ENCODE results near the gene LYPD6B. TPM values are rescaled to one million over a fixed set of nuclear protein-coding genes. Genes with fewer than 3 reads are reported as not detected.
A peak's percentile ranks its signal among the peaks of the same experiment; 100 is the strongest.

Gene LYPD6B
- total RNA-seq, 1 experiment from 2014 or later = 2.0 TPM

DNA sequence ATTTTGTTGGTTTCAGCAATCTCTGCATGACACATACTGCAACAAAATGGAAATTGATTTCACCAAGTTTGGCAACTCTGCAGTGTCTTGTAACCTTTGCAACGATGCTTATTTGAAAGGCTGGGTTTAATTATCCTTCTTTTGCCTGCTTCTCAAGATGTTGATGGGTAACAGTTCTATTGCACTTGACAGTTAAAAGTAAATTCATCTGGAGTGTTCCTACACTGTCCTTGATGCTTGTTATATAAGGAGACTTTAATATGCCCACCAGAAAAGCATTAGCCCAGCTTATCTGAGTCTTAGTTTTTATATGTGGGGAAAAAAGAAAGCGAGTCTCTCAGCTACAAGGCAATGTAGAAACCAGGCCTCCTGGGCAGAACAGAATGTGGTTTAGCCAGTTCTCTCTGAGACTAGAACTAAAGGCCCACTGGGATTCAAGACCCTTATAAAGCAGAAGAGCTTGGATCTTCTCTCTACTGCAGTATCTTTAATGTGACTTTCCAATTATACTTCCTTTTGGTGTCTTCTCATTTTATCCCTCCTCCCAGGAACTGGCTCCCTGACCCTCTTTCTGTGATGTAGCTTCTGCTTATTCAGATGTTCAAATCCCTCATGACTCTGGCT is 185.1 kb downstream of the LYPD6B start:
- Histone ChIP-seq H2BK120ac (ENCODE audit: low read depth, low read length, poor library complexity, severe bottlenecking) (no peak overlapping the region), H3T11ph (ENCODE audit: low read length) (no peak overlapping the region), H3K23ac (ENCODE audit: insufficient read length, low read depth, low read length) (no peak overlapping the region), H2BK20ac (ENCODE audit: low read depth, low read length, poor library complexity, severe bottlenecking) (no peak overlapping the region), H4K91ac (ENCODE audit: insufficient read length, low read depth, low read length) (no peak overlapping the region), H3K4me1 (ENCODE audit: insufficient read depth, low read length) (peaks cover 8% of the 10 kb centered on the region; the same call in 1 of the 2 replicates), H4K20me1 (ENCODE audit: control insufficient read depth, insufficient read depth, insufficient read length) (no peaks in the 10 kb centered on the region), H3K79me2 (ENCODE audit: insufficient read depth, low read length) (no peaks in the 10 kb centered on the region), H3K79me1 (ENCODE audit: insufficient read depth, low read depth, low read length, poor library complexity, severe bottlenecking) (no peaks in the 10 kb centered on the region), H3K27ac (ENCODE audit: insufficient read length, low read depth, low read length) (no peak overlapping the region), H3K4ac (ENCODE audit: low read depth, low read length) (no peak overlapping the region), H3K9ac (ENCODE audit: extremely low read depth, insufficient read length, low read length) (no peak overlapping the region), H3K23me2 (ENCODE audit: insufficient read length, low read depth, low read length, poor library complexity, severe bottlenecking) (peaks cover 2% of the 10 kb centered on the region), H2BK5ac (ENCODE audit: insufficient read length, low read length) (no peak overlapping the region), H2BK15ac (ENCODE audit: low read depth, low read length) (no peak overlapping the region), H2AFZ (ENCODE audit: low read length) (no peak overlapping the region), H3K14ac (ENCODE audit: insufficient read depth, low read length) (no peak overlapping the region), H3K4me2 (ENCODE audit: insufficient read depth, insufficient read length, low read length) (no peak overlapping the region), H2AK5ac (ENCODE audit: insufficient read length, low read length) (no peak overlapping the region), H3K9me3 (ENCODE audit: control insufficient read depth, low read depth, low read length) (no peaks in the 10 kb centered on the region), H3K56ac (ENCODE audit: insufficient read length, low read depth, low read length) (no peak overlapping the region), H4K5ac (ENCODE audit: insufficient read length, low read depth, low read length) (no peak overlapping the region), H2BK12ac (ENCODE audit: insufficient read length, low read depth, low read length) (no peak overlapping the region), H4K8ac (replicated peaks; ENCODE audit: insufficient read length, low read depth, low read length) (no peak overlapping the region), H3K27me3 (ENCODE audit: insufficient read depth, low read length) (no peaks in the 10 kb centered on the region), H3K18ac (ENCODE audit: insufficient read length, low read depth, low read length) (no peak overlapping the region)
- Mint-ChIP-seq H3K27me3 (ENCODE audit: low read depth) (no peaks in the 10 kb centered on the region; the same call in 1 of the 2 replicates), H3K36me3 (ENCODE audit: insufficient read depth in 1 of 3, low read depth in 3 of 3) (no peaks in the 10 kb centered on the region), H3K4me1 (peaks cover 15 to 41% of the 10 kb centered on the region in 2 experiments), H3K9me3 (no peaks in the 10 kb centered on the region), H3K27ac (0 out of 7 replicates have a peak overlapping the region, but pooled peaks of 1 of the 3 experiments have one; percentile 12), H3K4me3 (no peak overlapping the region)
- TF ChIP-seq, protein P1, sequence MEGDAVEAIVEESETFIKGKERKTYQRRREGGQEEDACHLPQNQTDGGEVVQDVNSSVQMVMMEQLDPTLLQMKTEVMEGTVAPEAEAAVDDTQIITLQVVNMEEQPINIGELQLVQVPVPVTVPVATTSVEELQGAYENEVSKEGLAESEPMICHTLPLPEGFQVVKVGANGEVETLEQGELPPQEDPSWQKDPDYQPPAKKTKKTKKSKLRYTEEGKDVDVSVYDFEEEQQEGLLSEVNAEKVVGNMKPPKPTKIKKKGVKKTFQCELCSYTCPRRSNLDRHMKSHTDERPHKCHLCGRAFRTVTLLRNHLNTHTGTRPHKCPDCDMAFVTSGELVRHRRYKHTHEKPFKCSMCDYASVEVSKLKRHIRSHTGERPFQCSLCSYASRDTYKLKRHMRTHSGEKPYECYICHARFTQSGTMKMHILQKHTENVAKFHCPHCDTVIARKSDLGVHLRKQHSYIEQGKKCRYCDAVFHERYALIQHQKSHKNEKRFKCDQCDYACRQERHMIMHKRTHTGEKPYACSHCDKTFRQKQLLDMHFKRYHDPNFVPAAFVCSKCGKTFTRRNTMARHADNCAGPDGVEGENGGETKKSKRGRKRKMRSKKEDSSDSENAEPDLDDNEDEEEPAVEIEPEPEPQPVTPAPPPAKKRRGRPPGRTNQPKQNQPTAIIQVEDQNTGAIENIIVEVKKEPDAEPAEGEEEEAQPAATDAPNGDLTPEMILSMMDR (conservative IDR thresholded peaks at IDR 0.05) = no peak
- DNase-seq = no peak
- WGBS (ENCODE audit: extremely low coverage, insufficient read length, low lambda C conversion rate) = no CpG with 5 or more reads among the region's 2 CpGs

Data from H9 (cell line).